Uterus (tissue), 2 donors: Measurements from ENCODE around the gene RRAS2.
"Not testable (repeated sequence)": the region's sequence is repeated elsewhere in the genome, so short reads cannot be mapped to it uniquely, and the experiment has no call there.

Experiments
- CTCF ChIP-seq, 4 experiments: fragments of 200-600 bp in 2 of 4; fragments of 450-650 bp in 2 of 4; sonication (generic) in 2 of 4; IDR thresholded peaks; one replicate each; pipeline ENCODE4 v1.5.1; 2016 to 2019; ENCODE audit warnings: antibody characterized with exemption in 4 of 4, mild to moderate bottlenecking in 2 of 4, moderate library complexity in 1 of 4
- POLR2A ChIP-seq, 2 donors: fragments of 450-650 bp; IDR thresholded peaks; one replicate each; pipeline ENCODE4 v1.6.1; 2016; ENCODE audit warnings: antibody characterized with exemption in 2 of 2, mild to moderate bottlenecking in 1 of 2, moderate library complexity in 1 of 2

DNA sequence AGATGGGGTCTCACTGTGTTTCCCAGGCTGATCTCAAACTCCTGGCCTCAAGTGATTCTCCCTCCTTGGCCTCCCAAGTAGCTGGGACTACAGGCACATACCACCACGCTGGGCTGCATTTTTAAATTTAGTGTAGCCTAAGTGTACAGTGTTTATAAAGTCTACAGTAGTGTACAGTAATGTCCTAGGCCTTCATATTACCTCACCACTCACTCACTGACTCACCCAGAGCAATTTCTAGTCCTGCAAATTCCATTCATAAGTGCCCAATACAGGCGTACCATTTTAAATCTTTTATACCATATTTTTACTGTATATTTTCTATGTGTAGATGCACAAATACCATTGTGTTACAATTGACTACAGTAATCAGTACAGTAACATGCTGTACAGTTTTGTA is 47.1 kb upstream of the RRAS2 start:
- not testable (repeated sequence) for TF ChIP-seq CTCF, POLR2A (IDR thresholded peaks at IDR 0.05)
